GM12878 (cell line): Measurements from ENCODE around the gene DGKI. TPM values are rescaled to one million over a fixed set of nuclear protein-coding genes. Genes with fewer than 3 reads are reported as not detected.
"Not testable (repeated sequence)": the region's sequence is repeated elsewhere in the genome, so short reads cannot be mapped to it uniquely, and the experiment has no call there.

ENCODE experiments used
- ATAC-seq: fragments of 200-7000 bp; cut with Tn5 transposase; 3 replicates; pipeline ENCODE4 v1.9.1; 2020; ENCODE audit warnings: mild to moderate bottlenecking, moderate library complexity
- BruUV-seq: library from RNA; stranded (reverse); fragments of 400-500 nt; replicated peaks from 2 replicates; lab custom pipeline; 2021; lab: Mats Ljungman, UMichigan
- CTCF ChIA-PET: fragments of 300-600 bp; sonication (Branson Sonifier 250); formaldehyde crosslinking; extraction: SDS; loops from one replicate; lab custom pipeline; 2021; ENCODE audit warnings: inconsistent platforms; lab: Yijun Ruan, JAX
- POLR2A ChIA-PET: fragments of 350-600 bp; formaldehyde crosslinking; extraction: SDS; loops from one replicate; lab custom pipeline; 2021; ENCODE audit warnings: inconsistent platforms; lab: Charles Lee
- RAD21 ChIA-PET: fragments of 300-600 bp; sonication (Branson Sonifier 250); formaldehyde crosslinking; loops from one replicate; lab custom pipeline; 2023; ENCODE audit warnings: antibody characterized with exemption; ENCODE audit not compliant: unreplicated experiment; lab: Charles Lee
- SMC1A ChIA-PET: fragments of 300-600 bp; sonication (Branson Sonifier 250); formaldehyde crosslinking; loops from one replicate; lab custom pipeline; 2023; ENCODE audit not compliant: unreplicated experiment, uncharacterized antibody; lab: Charles Lee
- DNase-seq: peaks from one replicate; pipeline ENCODE4 v3.0.0-alpha.2; 2011; ENCODE audit warnings: low read depth, low spot score
- FAIRE-seq: peaks from 3 replicates; lab custom pipeline; 2011; peaks lifted over from hg19 to GRCh38; lab: Jason Lieb, UNC
- H2AFZ ChIP-seq: 2 replicates; pipeline ENCODE4 v1.6.0; 2011; ENCODE audit warnings: low read depth, low read length, control low read depth; ENCODE audit not compliant: control insufficient read depth
- H3K27ac ChIP-seq: 2 replicates; pipeline ENCODE4 v1.5.1; 2011; ENCODE audit warnings: control low read depth; ENCODE audit not compliant: control insufficient read depth, insufficient read depth
- H3K27me3 ChIP-seq, 2 experiments: replicated peaks in 1 of 2; 2 replicates each; pipeline versions ENCODE4 v1.6.0 to v1.6.1; 2011; ENCODE audit warnings: low read length in 1 of 2; ENCODE audit not compliant: control insufficient read depth in 2 of 2, insufficient read depth in 2 of 2
- H3K36me3 ChIP-seq, 2 experiments: 2 replicates each; pipeline ENCODE4 v1.5.1; 2011; ENCODE audit warnings: low read length in 1 of 2; ENCODE audit not compliant: control insufficient read depth in 2 of 2, insufficient read depth in 2 of 2
- H3K4me1 ChIP-seq: 2 replicates; pipeline ENCODE4 v1.6.1; 2011; ENCODE audit warnings: mild to moderate bottlenecking, low read length, moderate library complexity, mixed read lengths; ENCODE audit not compliant: control insufficient read depth, insufficient read depth
- H3K4me2 ChIP-seq: 2 replicates; pipeline ENCODE4 v1.6.0; 2011; ENCODE audit warnings: control low read depth; ENCODE audit not compliant: control insufficient read depth, insufficient read depth
- H3K4me3 ChIP-seq: fragments of 200-600 bp; sonication (generic); 2 replicates; pipeline ENCODE4 v1.5.1; 2016
- H3K79me2 ChIP-seq: 2 replicates; pipeline ENCODE4 v1.6.0; 2011; ENCODE audit warnings: low read length; ENCODE audit not compliant: control insufficient read depth, insufficient read depth
- H3K9ac ChIP-seq: 2 replicates; pipeline ENCODE4 v1.8.0; 2011; ENCODE audit warnings: low read length, control low read depth, mixed read lengths; ENCODE audit not compliant: control insufficient read depth, insufficient read depth
- H3K9me3 ChIP-seq: replicated peaks from 3 replicates; pipeline ENCODE4 v1.5.1; 2011; ENCODE audit warnings: mild to moderate bottlenecking, low read length; ENCODE audit not compliant: control insufficient read depth, insufficient read depth
- H4K20me1 ChIP-seq: 2 replicates; pipeline ENCODE4 v1.6.0; 2011; ENCODE audit not compliant: control insufficient read depth, insufficient read depth
- KAT2A ChIP-seq: conservative IDR thresholded peaks from 2 replicates; pipeline ENCODE4 v1.6.1; 2011; ENCODE audit warnings: low read depth, low read length; ENCODE audit not compliant: control insufficient read depth
- NR2F1 ChIP-seq: fragments of 450-650 bp; conservative IDR thresholded peaks from 2 replicates; pipeline ENCODE4 v1.6.1; 2017; ENCODE audit warnings: mild to moderate bottlenecking
- RFX5 ChIP-seq: IDR thresholded peaks from 2 replicates; pipeline ENCODE4 v1.6.1; 2011; ENCODE audit warnings: low read depth, low read length, improper control_type of control experiment
- WGBS: methylation state at CpG from one replicate; pipeline ENCODE4 v1.1.6; 2016; ENCODE audit warnings: low lambda C conversion rate; ENCODE audit not compliant: insufficient replicate concordance, insufficient coverage; ENCODE audit errors: missing lambda C conversion rate; 5-methylcytosine and 5-hydroxymethylcytosine counted together
- in situ Hi-C: fragments of 300-500 bp; cut with MboI; formaldehyde crosslinking; loops from 9 replicates; pipeline ENCODE4 v1.14.3; 2018; ENCODE audit warnings: mixed read lengths
- intact Hi-C: fragments of 100-400 bp; cut with micrococcal nuclease; formaldehyde crosslinking; loops from one replicate; pipeline ENCODE4 v1.14.2; 2022; ENCODE audit not compliant: unreplicated experiment
- polyA plus RNA-seq, 11 experiments: library from polyadenylated mRNA; depleted of rRNA in 4 of 11; unstranded in 6 of 11; stranded (reverse) in 5 of 11; fragments of >200 nt; fragmentation: Nextera tagmentation in 4 of 11; fragmentation: Illumina TruSeq in 1 of 11; extraction: Ambion mirVana in 4 of 11; extraction: Trizol in 1 of 11; gene quantifications; 1 replicate in 1 of 11; 2 replicates in 10 of 11; pipeline versions ENCODE4 v1.2.1 to v1.2.3, GENCODE V29; 2011 to 2016; ENCODE audit warnings: inconsistent platforms in 2 of 11, missing spikeins in 2 of 11, low read depth in 1 of 11
- total RNA-seq, 4 experiments: library from RNA; depleted of rRNA in 3 of 4; stranded (reverse); fragments of >200 nt in 3 of 4; fragmentation: Illumina TruSeq in 1 of 4; extraction: Trizol in 1 of 4; gene quantifications; 2 replicates each; pipeline versions ENCODE4 v1.2.1 to v1.2.3, GENCODE V29; 2013 to 2021
- TF ChIP-seq, protein P1 (sequence below): fragments of 450-650 bp; IDR thresholded peaks from 2 replicates; pipeline ENCODE4 v1.6.1; 2017; ENCODE audit warnings: mild to moderate bottlenecking, moderate library complexity
- TF ChIP-seq, protein P2 (sequence below): fragments of 150-350 bp; IDR thresholded peaks from 2 replicates; pipeline ENCODE4 v1.6.1; 2014; ENCODE audit warnings: mild to moderate bottlenecking, low read depth, low read length

DGKI gene
- total and polyA plus RNA-seq, 10 of the 15 experiments (the other 5 are each of a cell fraction or from before 2014, with no cell fraction given), result 10.4 to 37.1 (median 22.1) TPM

DNA sequence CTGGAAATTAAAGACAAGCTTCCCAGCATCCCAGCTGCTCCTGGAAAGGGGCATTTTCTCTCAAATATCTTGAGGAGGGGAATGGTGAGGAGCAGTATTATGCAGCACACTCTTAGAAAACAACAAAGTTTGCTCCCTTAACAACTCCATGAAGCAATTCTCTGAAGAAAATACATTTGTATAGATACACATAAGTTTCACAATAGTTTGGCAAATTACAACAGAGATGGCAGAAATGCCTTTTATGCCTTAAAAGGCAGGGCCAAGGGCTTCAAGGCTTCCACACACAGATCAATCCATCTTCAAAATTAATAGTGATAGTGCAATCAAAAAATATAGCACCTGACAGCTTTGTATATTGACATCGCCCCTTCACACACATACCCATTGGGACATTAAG is 12.2 kb downstream of the DGKI start:
- in situ Hi-C loops, result no loop called here
- no peaks in the 10 kb centered on the region for H3K36me3 ChIP-seq
- WGBS, result 100% methylated on average over 1 of the region's 1 CpG
- no peaks in the 10 kb centered on the region for H4K20me1 ChIP-seq
- no peak overlapping the region for H2AFZ ChIP-seq
- ChIA-PET POLR2A (interaction anchor here (1.1 to 4.8 kb wide), 2 partner anchors 12 to 24 kb away, joined by 6 to 24 read pairs; no protein-coding TSS in a partner anchor), SMC1A (interaction anchor here (0.8 to 13.7 kb wide), 5 partner anchors 8 to 177 kb away, joined by 3 to 281 read pairs (median 8); no protein-coding TSS in a partner anchor), CTCF (interaction anchor here (1.1 to 1.9 kb wide), 4 partner anchors 8 to 178 kb away, joined by 3 to 7 read pairs (median 4); no protein-coding TSS in a partner anchor), RAD21 (interaction anchor here (1.9 to 7.6 kb wide), 2 partner anchors 10 to 80 kb away, joined by 8 to 109 read pairs; no protein-coding TSS in a partner anchor)
- no peak for TF ChIP-seq NR2F1
- TF ChIP-seq, protein P1, sequence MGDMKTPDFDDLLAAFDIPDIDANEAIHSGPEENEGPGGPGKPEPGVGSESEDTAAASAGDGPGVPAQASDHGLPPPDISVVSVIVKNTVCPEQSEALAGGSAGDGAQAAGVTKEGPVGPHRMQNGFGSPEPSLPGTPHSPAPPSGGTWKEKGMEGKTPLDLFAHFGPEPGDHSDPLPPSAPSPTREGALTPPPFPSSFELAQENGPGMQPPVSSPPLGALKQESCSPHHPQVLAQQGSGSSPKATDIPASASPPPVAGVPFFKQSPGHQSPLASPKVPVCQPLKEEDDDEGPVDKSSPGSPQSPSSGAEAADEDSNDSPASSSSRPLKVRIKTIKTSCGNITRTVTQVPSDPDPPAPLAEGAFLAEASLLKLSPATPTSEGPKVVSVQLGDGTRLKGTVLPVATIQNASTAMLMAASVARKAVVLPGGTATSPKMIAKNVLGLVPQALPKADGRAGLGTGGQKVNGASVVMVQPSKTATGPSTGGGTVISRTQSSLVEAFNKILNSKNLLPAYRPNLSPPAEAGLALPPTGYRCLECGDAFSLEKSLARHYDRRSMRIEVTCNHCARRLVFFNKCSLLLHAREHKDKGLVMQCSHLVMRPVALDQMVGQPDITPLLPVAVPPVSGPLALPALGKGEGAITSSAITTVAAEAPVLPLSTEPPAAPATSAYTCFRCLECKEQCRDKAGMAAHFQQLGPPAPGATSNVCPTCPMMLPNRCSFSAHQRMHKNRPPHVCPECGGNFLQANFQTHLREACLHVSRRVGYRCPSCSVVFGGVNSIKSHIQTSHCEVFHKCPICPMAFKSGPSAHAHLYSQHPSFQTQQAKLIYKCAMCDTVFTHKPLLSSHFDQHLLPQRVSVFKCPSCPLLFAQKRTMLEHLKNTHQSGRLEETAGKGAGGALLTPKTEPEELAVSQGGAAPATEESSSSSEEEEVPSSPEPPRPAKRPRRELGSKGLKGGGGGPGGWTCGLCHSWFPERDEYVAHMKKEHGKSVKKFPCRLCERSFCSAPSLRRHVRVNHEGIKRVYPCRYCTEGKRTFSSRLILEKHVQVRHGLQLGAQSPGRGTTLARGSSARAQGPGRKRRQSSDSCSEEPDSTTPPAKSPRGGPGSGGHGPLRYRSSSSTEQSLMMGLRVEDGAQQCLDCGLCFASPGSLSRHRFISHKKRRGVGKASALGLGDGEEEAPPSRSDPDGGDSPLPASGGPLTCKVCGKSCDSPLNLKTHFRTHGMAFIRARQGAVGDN, result no peak
- no peak for TF ChIP-seq KAT2A
- TF ChIP-seq, protein P2, sequence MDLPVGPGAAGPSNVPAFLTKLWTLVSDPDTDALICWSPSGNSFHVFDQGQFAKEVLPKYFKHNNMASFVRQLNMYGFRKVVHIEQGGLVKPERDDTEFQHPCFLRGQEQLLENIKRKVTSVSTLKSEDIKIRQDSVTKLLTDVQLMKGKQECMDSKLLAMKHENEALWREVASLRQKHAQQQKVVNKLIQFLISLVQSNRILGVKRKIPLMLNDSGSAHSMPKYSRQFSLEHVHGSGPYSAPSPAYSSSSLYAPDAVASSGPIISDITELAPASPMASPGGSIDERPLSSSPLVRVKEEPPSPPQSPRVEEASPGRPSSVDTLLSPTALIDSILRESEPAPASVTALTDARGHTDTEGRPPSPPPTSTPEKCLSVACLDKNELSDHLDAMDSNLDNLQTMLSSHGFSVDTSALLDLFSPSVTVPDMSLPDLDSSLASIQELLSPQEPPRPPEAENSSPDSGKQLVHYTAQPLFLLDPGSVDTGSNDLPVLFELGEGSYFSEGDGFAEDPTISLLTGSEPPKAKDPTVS, result no peak
- no peak for TF ChIP-seq RFX5
- FAIRE-seq, result no peak
- H3K9ac ChIP-seq, result no peak overlapping the region
- no peaks in the 10 kb centered on the region for H3K27me3 ChIP-seq
- H3K27ac ChIP-seq, result no peak overlapping the region
- intact Hi-C loops, result no loop called here
- no peaks in the 10 kb centered on the region for H3K4me1 ChIP-seq
- BruUV-seq, result no TSS peak
- H3K4me3 ChIP-seq, result no peak overlapping the region
- peaks cover 10% of the 10 kb centered on the region for H3K9me3 ChIP-seq
- H3K79me2 ChIP-seq, result no peaks in the 10 kb centered on the region
- no peak for ATAC-seq
- H3K4me2 ChIP-seq, result no peak overlapping the region
- no peak for DNase-seq

DNA sequence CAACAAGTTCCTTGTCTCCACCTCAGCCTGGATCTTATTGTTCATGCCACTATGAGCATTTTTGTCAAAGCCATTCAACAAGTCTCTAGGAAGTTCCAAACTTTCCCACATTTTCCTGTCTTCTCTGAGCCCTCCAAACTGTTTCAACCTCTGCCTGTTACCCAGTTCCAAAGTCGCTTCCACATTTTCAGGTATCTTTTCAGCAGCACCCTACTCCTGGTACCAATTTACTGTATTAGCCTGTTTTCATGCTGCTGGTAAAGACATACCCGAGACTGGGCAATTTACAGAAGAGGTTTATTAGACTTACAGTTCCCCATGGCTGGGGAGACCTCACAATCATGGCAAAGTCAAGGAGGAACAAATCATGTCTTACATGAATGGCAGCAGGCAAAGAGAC is 13.8 kb downstream of the DGKI start:
- ATAC-seq, BruUV-seq, H4K20me1 ChIP-seq, H3K9ac ChIP-seq, H3K4me3 ChIP-seq, intact Hi-C loops, POLR2A ChIA-PET, H3K9me3 ChIP-seq, DNase-seq, H3K36me3 ChIP-seq, FAIRE-seq, H3K79me2 ChIP-seq, H3K4me1 ChIP-seq, H3K27me3 ChIP-seq, H3K27ac ChIP-seq, RAD21 ChIA-PET, in situ Hi-C loops, H3K4me2 ChIP-seq, H2AFZ ChIP-seq: not testable (repeated sequence)
- 37% methylated on average over 2 of the region's 2 CpGs for WGBS
- ChIA-PET CTCF (interaction anchor here (1.8 kb wide), 1 partner anchor 10 kb away, joined by 7 read pairs; no protein-coding TSS in a partner anchor), SMC1A (interaction anchor here (13.7 kb wide), 1 partner anchor 7 kb away, joined by 281 read pairs; no protein-coding TSS in a partner anchor)
